BE2C (cell line): ENCODE results near the gene BMF.
A peak's percentile ranks its signal among the peaks of the same experiment; 100 is the strongest.

Experiments used
- DNase-seq: peaks from one replicate; pipeline ENCODE4 v3.0.0-alpha.2; 2020
- H3K27me3 ChIP-seq: fragments of 250-450 bp; sonication (Bioruptor Pico); 2 replicates; pipeline ENCODE4 v1.5.1; 2020; ENCODE audit warnings: mild to moderate bottlenecking
- H3K36me3 ChIP-seq: fragments of 250-450 bp; sonication (Bioruptor Pico); 2 replicates; pipeline ENCODE4 v1.5.1; 2020; ENCODE audit warnings: mild to moderate bottlenecking
- H3K4me1 ChIP-seq: fragments of 250-450 bp; sonication (Bioruptor Pico); 2 replicates; pipeline ENCODE4 v1.5.1; 2020
- H3K4me3 ChIP-seq: 2 replicates; pipeline ENCODE4 v1.5.1; 2011; ENCODE audit warnings: low read depth, low read length
- H3K9me3 ChIP-seq: fragments of 250-450 bp; sonication (Bioruptor Pico); 2 replicates; pipeline ENCODE4 v1.5.1; 2020
- CTCF ChIP-seq: IDR thresholded peaks from 2 replicates; pipeline ENCODE4 v1.5.1; 2012; ENCODE audit warnings: mild to moderate bottlenecking, low read depth, low read length

The BMF gene

GRCh38 chr15:40087991-40088928, 20.4 kb downstream of the BMF start:
- Histone ChIP-seq H3K36me3 (no peaks in the 10 kb centered on the region), H3K27me3 (no peaks in the 10 kb centered on the region), H3K9me3 (no peaks in the 10 kb centered on the region), H3K4me3 (no peak overlapping the region), H3K4me1 (peaks cover 29% of the 10 kb centered on the region)
- TF ChIP-seq CTCF: no peak
- DNase-seq: no peak

- no peak for TF ChIP-seq CTCF
- no peak for DNase-seq
- Histone ChIP-seq H3K4me1 (peaks cover 22% of the 10 kb centered on the region), H3K9me3 (no peaks in the 10 kb centered on the region), H3K4me3 (no peak overlapping the region), H3K36me3 (no peaks in the 10 kb centered on the region), H3K27me3 (no peaks in the 10 kb centered on the region)
Observed at GRCh38 chr15:40087068-40087810, 21.4 kb downstream of the BMF start.

DNA sequence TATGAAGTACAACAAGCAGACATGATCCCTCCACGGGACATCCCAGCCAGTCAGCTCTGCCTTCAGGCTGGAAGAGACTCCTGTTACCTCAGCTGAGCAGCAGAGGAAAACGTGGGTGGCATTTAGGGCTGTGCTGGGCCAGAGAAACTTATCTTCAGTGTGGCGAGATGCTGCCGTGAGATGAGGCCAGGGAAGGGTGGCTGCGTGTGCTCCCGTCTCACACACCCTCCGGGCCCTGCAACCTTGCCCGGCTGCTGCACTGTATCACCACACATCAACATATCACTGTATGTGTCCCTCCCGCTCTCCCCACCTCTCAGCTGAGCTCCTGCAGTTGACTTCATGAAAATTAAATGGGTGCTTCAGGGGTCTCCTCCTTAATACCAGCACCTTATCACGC, 23.4 kb downstream of the BMF start:
- peaks cover 21% of the 10 kb centered on the region for H3K4me1 ChIP-seq
- no peak for TF ChIP-seq CTCF

GRCh38 chr15:40084650-40085049, 24.0 kb downstream of the BMF start:
- Histone ChIP-seq H3K36me3 (no peaks in the 10 kb centered on the region), H3K4me1 (peaks cover 21% of the 10 kb centered on the region), H3K9me3 (no peaks in the 10 kb centered on the region), H3K4me3 (no peak overlapping the region), H3K27me3 (no peaks in the 10 kb centered on the region)
- no peak for DNase-seq
- no peak for TF ChIP-seq CTCF

More for the DNA sequence above, 23.4 kb downstream of the BMF start:
- Histone ChIP-seq H3K36me3 (no peaks in the 10 kb centered on the region), H3K9me3 (no peaks in the 10 kb centered on the region), H3K4me3 (no peak overlapping the region), H3K27me3 (no peaks in the 10 kb centered on the region)
- DNase-seq: no peak

DNA sequence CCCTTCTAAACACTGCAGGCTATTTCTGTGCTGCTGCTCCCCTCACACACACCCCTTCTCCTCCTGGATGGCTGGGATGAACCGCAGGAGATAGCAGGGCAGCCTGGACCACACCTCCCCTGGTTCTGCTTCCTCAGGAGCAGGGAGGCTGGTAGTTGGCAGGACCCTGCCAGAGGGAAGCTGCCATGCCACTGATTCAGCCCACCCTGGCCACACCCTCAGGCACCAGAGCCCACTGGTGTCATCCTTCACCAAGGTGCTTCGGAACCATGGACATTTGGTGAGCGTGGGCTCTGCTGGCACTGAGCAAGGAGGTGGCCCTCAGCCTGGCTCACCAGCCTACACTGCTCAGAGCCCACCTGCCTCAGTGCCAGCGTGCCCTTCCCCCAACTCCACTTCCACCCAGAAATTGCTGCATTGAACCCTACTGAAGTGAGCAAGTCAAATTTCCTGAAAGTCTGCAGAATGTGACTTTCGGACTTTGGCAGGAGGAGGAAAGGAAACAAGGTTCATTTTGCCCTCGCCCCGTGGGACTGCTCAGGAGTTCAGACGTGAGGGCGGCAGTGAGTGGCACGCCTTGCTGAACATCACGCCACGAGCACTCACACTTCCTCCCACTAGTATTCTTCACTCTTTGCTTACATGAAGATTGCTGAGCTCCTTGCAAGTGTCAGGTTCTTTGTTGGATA, 26.3 kb downstream of the BMF start:
- Histone ChIP-seq H3K9me3 (no peaks in the 10 kb centered on the region), H3K36me3 (no peaks in the 10 kb centered on the region), H3K27me3 (no peaks in the 10 kb centered on the region), H3K4me3 (peak overlapping the region; percentile 34; the same call in 1 of the 2 replicates), H3K4me1 (peaks cover 12% of the 10 kb centered on the region)
- no peak for DNase-seq
- no peak for TF ChIP-seq CTCF
